Breast epithelium (tissue), 3 donors: ENCODE results near the gene KCNMB1.

ENCODE experiments used
- POLR2AphosphoS5 ChIP-seq, 3 donors: sonication (generic); formaldehyde crosslinking; IDR thresholded peaks; one replicate each; pipeline ENCODE4 v1.6.1; 2017; ENCODE audit warnings: antibody characterized with exemption in 3 of 3
- TF ChIP-seq, protein P1 (sequence below), 3 donors: fragments of 450-650 bp; IDR thresholded peaks; one replicate each; pipeline ENCODE4 v1.5.1; 2016 to 2017; ENCODE audit warnings: antibody characterized with exemption in 3 of 3, mild to moderate bottlenecking in 3 of 3, moderate library complexity in 3 of 3

DNA sequence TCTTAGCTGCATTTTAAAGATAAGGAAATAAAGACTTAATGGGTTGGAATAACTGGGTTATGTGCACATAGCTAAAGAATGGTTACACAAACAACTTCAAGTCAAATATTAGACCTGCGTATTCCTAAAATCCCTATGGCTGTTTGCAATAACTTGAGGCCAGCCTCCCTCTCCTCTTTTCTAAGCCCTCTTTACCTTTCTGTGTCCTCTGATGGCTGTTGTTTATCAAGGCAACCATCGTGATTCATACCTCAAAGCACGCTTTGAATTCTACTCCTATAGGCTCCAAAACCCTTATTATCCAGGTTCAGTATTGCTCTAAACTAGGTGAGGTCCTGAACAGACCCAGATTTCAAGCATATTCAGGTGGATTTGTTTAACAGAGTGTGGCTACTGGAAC is 46.0 kb downstream of the KCNMB1 start:
- TF ChIP-seq, protein P1, sequence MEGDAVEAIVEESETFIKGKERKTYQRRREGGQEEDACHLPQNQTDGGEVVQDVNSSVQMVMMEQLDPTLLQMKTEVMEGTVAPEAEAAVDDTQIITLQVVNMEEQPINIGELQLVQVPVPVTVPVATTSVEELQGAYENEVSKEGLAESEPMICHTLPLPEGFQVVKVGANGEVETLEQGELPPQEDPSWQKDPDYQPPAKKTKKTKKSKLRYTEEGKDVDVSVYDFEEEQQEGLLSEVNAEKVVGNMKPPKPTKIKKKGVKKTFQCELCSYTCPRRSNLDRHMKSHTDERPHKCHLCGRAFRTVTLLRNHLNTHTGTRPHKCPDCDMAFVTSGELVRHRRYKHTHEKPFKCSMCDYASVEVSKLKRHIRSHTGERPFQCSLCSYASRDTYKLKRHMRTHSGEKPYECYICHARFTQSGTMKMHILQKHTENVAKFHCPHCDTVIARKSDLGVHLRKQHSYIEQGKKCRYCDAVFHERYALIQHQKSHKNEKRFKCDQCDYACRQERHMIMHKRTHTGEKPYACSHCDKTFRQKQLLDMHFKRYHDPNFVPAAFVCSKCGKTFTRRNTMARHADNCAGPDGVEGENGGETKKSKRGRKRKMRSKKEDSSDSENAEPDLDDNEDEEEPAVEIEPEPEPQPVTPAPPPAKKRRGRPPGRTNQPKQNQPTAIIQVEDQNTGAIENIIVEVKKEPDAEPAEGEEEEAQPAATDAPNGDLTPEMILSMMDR (IDR thresholded peaks at IDR 0.05): no peak
- TF ChIP-seq POLR2AphosphoS5 (IDR thresholded peaks at IDR 0.05): no peak
